Adrenal gland (tissue), 12 donors: ENCODE results near the gene NR0B2. TPM values are rescaled to one million over a fixed set of nuclear protein-coding genes. Genes with fewer than 3 reads are reported as not detected.

Source experiments
- DNase-seq, 7 donors: peaks; one replicate each; pipeline ENCODE4 v3.0.0-alpha.2; 2019 to 2020
- H3K27ac ChIP-seq, 5 donors: fragments of 200-600 bp; sonication (generic) in 4 of 5; 1 replicate in 3 of 5; 2 replicates in 2 of 5; pipeline versions ENCODE4 v1.5.1 to v1.8.0; 2016 to 2020; ENCODE audit warnings: mild to moderate bottlenecking in 1 of 5
- H3K27me3 ChIP-seq: fragments of 200-600 bp; 2 replicates; pipeline ENCODE4 v1.8.0; 2021
- H3K36me3 ChIP-seq, 2 donors: fragments of 200-600 bp; replicated peaks in 1 of 2; 1 replicate in 1 of 2; 2 replicates in 1 of 2; pipeline versions ENCODE4 v1.5.1 to v1.8.0; 2018 to 2022
- H3K4me1 ChIP-seq, 2 donors: fragments of 200-600 bp; replicated peaks in 1 of 2; 1 replicate in 1 of 2; 2 replicates in 1 of 2; pipeline versions ENCODE4 v1.5.1 to v1.8.0; 2018 to 2021
- H3K4me3 ChIP-seq, 4 donors: fragments of 200-600 bp; sonication (generic) in 3 of 4; one replicate each; pipeline ENCODE4 v1.5.1; 2016 to 2018
- H3K9me3 ChIP-seq, 3 donors: fragments of 200-600 bp; sonication (generic) in 1 of 3; replicated peaks in 1 of 3; 1 replicate in 2 of 3; 2 replicates in 1 of 3; pipeline versions ENCODE4 v1.5.1 to v1.8.0; 2016 to 2021
- CTCF ChIP-seq, 6 experiments: fragments of 450-650 bp in 4 of 6; fragments of 200-600 bp in 2 of 6; sonication (generic) in 1 of 6; IDR thresholded peaks; 1 replicate in 5 of 6; 2 replicates in 1 of 6; pipeline versions ENCODE4 v1.5.1 to v1.8.0; 2016 to 2021; ENCODE audit warnings: antibody characterized with exemption in 6 of 6, mild to moderate bottlenecking in 2 of 6, moderate library complexity in 1 of 6
- POLR2A ChIP-seq, 2 donors: fragments of 450-650 bp; IDR thresholded peaks; one replicate each; pipeline ENCODE4 v1.6.1; 2017; ENCODE audit warnings: antibody characterized with exemption in 2 of 2, mild to moderate bottlenecking in 2 of 2, moderate library complexity in 1 of 2
- WGBS, 4 donors: extraction: QIAGEN DNeasy Blood & Tissue Kit in 2 of 4; methylation state at CpG; one replicate each; pipeline versions ENCODE4 v1.1.5 to v1.1.7; 2013 to 2017; 5-methylcytosine and 5-hydroxymethylcytosine counted together
- intact Hi-C, 2 donors: fragments of 100-400 bp; cut with DNase I; formaldehyde crosslinking; loops; one replicate each; pipeline versions ENCODE4 v1.14.1 to v1.15.0; 2022 to 2023
- polyA plus RNA-seq, 3 donors: library from polyadenylated mRNA; stranded (reverse); fragments of 200-250 nt in 2 of 3; fragments of 350-450 nt in 1 of 3; fragmentation: Illumina TruSeq in 1 of 3; extraction: RNeasy Lipid Tissue Mini Kit (QIAGEN cat#74804) in 1 of 3; gene quantifications; one replicate each; pipeline ENCODE4 v1.2.3, GENCODE V29; 2013 to 2014
- total RNA-seq, 9 donors: library from RNA; depleted of rRNA in 4 of 9; stranded (reverse); fragments of >200 nt in 4 of 9; fragments of 120-200 nt in 1 of 9; fragmentation: NEBNext Ultra II Directional in 1 of 9; extraction: Animal tissue kit (Norgen Biotek cat#: 25700) in 1 of 9; gene quantifications; one replicate each; pipeline versions ENCODE4 v1.1.0 to v1.2.4, GENCODE V29; 2013 to 2023
- donor health status: healthy with polysubstance abuse.
- donor health status: Bipolar disorder and iron deficiency.
- donor health status: DM: yes; HTN: yes; CAD: no.
- donor health status: DM: no; HTN: no; CAD: no.
- donor health status: DM: no; HTN: no; CAD: no.
- donor health status: DM: yes; HTN: yes; CAD: no.

The NR0B2 gene
- total and polyA plus RNA-seq, 12 donors, result 7.1 to 62.7 (median 12.2) TPM

GRCh38 chr1:26959722-26960624 lies 46.2 kb upstream of the NR0B2 start, which contains the start of gene KDF1:
KDF1 (minus strand) TSS chr1:26960468; CDS start chr1:26952380, 8,088 bp downstream.
- H3K4me3 ChIP-seq, result peak within 1 kb of the TSS in 2 of 4 donors; percentile 40 to 60
- 0 to 14% (median 1%) methylated on average over 5 to 86 of the region's 86 CpGs for WGBS, 4 donors
- no peak within 1 kb of the TSS for H3K27ac ChIP-seq
- peaks cover 10 to 12% of the 10 kb centered on the region in 2 donors for H3K4me1 ChIP-seq
- no peak for DNase-seq
- peaks cover 10% of the 10 kb centered on the region for H3K27me3 ChIP-seq
- H3K9me3 ChIP-seq, result no peaks in the 10 kb centered on the region
- peak in 3 of 6 experiments; percentile 8 to 17 (median 16) for TF ChIP-seq CTCF (IDR thresholded peaks at IDR 0.05)
- TF ChIP-seq POLR2A (IDR thresholded peaks at IDR 0.05), result no peak
- H3K36me3 ChIP-seq, result no peaks in the 10 kb centered on the region
- intact Hi-C loops, result no loop called here

- Histone ChIP-seq H3K36me3 (no peaks in the 10 kb centered on the region), H3K4me1 (peaks cover 10 to 12% of the 10 kb centered on the region in 2 donors), H3K27ac (no peak overlapping the region), H3K4me3 (peak overlapping the region in 2 of 4 donors; percentile 40 to 60), H3K27me3 (peaks cover 10% of the 10 kb centered on the region), H3K9me3 (no peaks in the 10 kb centered on the region)
- WGBS, 4 donors, result 33 to 44% (median 35%) methylated on average over 13 of the region's 13 CpGs
- TF ChIP-seq POLR2A (IDR thresholded peaks at IDR 0.05), result no peak
- TF ChIP-seq CTCF (IDR thresholded peaks at IDR 0.05), result no peak
- intact Hi-C loops, result no loop called here
- no peak for DNase-seq
Measured at GRCh38 chr1:26959270-26959669, 45.5 kb upstream of the NR0B2 start.

- Histone ChIP-seq H3K9me3 (no peaks in the 10 kb centered on the region), H3K4me1 (peaks cover 10 to 12% of the 10 kb centered on the region in 2 donors), H3K27me3 (peaks cover 10% of the 10 kb centered on the region), H3K27ac (no peak overlapping the region), H3K36me3 (no peaks in the 10 kb centered on the region), H3K4me3 (no peak overlapping the region)
- intact Hi-C loops, result no loop called here
- WGBS, 4 donors, result 84 to 90% (median 86%) methylated on average over 3 of the region's 3 CpGs
- DNase-seq, result no peak
- TF ChIP-seq CTCF (IDR thresholded peaks at IDR 0.05) (no peak), POLR2A (IDR thresholded peaks at IDR 0.05) (no peak)
Measured at GRCh38 chr1:26957306-26957705, 43.5 kb upstream of the NR0B2 start.

GRCh38 chr1:26956321-26956720 lies 42.5 kb upstream of the NR0B2 start:
- 85 to 90% (median 89%) methylated on average over 3 of the region's 3 CpGs for WGBS, 4 donors
- no peaks in the 10 kb centered on the region for H3K36me3 ChIP-seq
- no peak for DNase-seq
- no peak overlapping the region for H3K4me3 ChIP-seq
- intact Hi-C loops, result no loop called here
- peaks cover 10% of the 10 kb centered on the region for H3K27me3 ChIP-seq
- no peak overlapping the region for H3K27ac ChIP-seq
- TF ChIP-seq POLR2A (IDR thresholded peaks at IDR 0.05) (no peak), CTCF (IDR thresholded peaks at IDR 0.05) (no peak)
- H3K4me1 ChIP-seq, result peaks cover 10 to 12% of the 10 kb centered on the region in 2 donors
- no peaks in the 10 kb centered on the region for H3K9me3 ChIP-seq
